Thymus (tissue), 14 donors: ENCODE measurements around the gene PTPRR. TPM values are rescaled to one million over a fixed set of nuclear protein-coding genes. Genes with fewer than 3 reads are reported as not detected.

Experiments used
- DNase-seq, 9 donors: peaks; one replicate each; pipeline ENCODE4 v3.0.0-alpha.2; 2013; ENCODE audit warnings: low spot score in 9 of 9, low read depth in 6 of 9, missing footprints in 1 of 9
- H3K27ac ChIP-seq, 2 donors: one replicate each; pipeline ENCODE4 v1.5.1; 2013; ENCODE audit warnings: control low read depth in 1 of 2, low read depth in 1 of 2, low read length in 1 of 2, mild to moderate bottlenecking in 1 of 2, moderate library complexity in 1 of 2
- H3K27me3 ChIP-seq, 2 donors: one replicate each; pipeline ENCODE4 v1.5.1; 2013; ENCODE audit warnings: low read length in 1 of 2; ENCODE audit not compliant: control insufficient read depth in 2 of 2, insufficient read depth in 1 of 2
- H3K36me3 ChIP-seq, 2 donors: one replicate each; pipeline ENCODE4 v1.5.1; 2013; ENCODE audit warnings: low read length in 1 of 2, mild to moderate bottlenecking in 1 of 2, moderate library complexity in 1 of 2; ENCODE audit not compliant: control insufficient read depth in 2 of 2, insufficient read depth in 2 of 2
- H3K4me1 ChIP-seq, 2 donors: one replicate each; pipeline ENCODE4 v1.5.1; 2013; ENCODE audit warnings: low read length in 2 of 2; ENCODE audit not compliant: control insufficient read depth in 2 of 2, insufficient read depth in 2 of 2
- H3K4me3 ChIP-seq, 2 donors: one replicate each; pipeline ENCODE4 v1.5.1; 2013; ENCODE audit warnings: low read length in 2 of 2, control low read depth in 1 of 2, mild to moderate bottlenecking in 1 of 2
- H3K9me3 ChIP-seq, 2 donors: one replicate each; pipeline ENCODE4 v1.5.1; 2013; ENCODE audit warnings: low read length in 1 of 2, mild to moderate bottlenecking in 1 of 2; ENCODE audit not compliant: control insufficient read depth in 2 of 2, insufficient read depth in 1 of 2
- WGBS: extraction: QIAGEN DNeasy Blood & Tissue Kit; methylation state at CpG from one replicate; pipeline ENCODE4 v1.1.7; 2013; 5-methylcytosine and 5-hydroxymethylcytosine counted together
- long read RNA-seq, 10 donors: transcript quantifications; one replicate each; lab custom pipeline, GENCODE V29; 2026
- polyA plus RNA-seq: library from polyadenylated mRNA; stranded (reverse); fragments of 200-250 nt; gene quantifications from one replicate; pipeline ENCODE4 v1.2.3, GENCODE V29; 2013
- total RNA-seq: library from RNA; stranded (reverse); fragments of 120-200 nt; gene quantifications from one replicate; pipeline ENCODE4 v1.2.4, GENCODE V29; 2013
- donor health status: healthy.

PTPRR gene
- total RNA-seq (0.38 TPM), polyA plus RNA-seq (0.21 TPM)
- long read RNA-seq, donor 1: 0 reads
- long read RNA-seq, donor 2: 0 reads
- long read RNA-seq, donor 3: 0 reads
- long read RNA-seq, donor 4: 0 reads
- long read RNA-seq, donor 5: 0 reads
- long read RNA-seq, donor 6: 0 reads
- long read RNA-seq, donor 7: 0 reads
- long read RNA-seq, donor 8: 0 reads
- long read RNA-seq, donor 9: 0 reads
- long read RNA-seq, donor 10: 0 reads

GRCh38 chr12:70920251-70920851 is at the start of gene PTPRR:
Gene PTPRR (minus strand): TSS chr12:70920738. CDS start chr12:70920390, 348 bp downstream.
- Histone ChIP-seq H3K27ac (no peak within 1 kb of the TSS), H3K27me3 (peaks cover 2 to 21% of the 10 kb centered on the region in 2 donors), H3K36me3 (no peaks in the 10 kb centered on the region), H3K4me1 (no peaks in the 10 kb centered on the region), H3K9me3 (no peaks in the 10 kb centered on the region), H3K4me3 (no peak within 1 kb of the TSS)
- WGBS: 8% methylated on average over 29 of the region's 29 CpGs
- no peak for DNase-seq

GRCh38 chr12:70966996-70967790 is 46.7 kb upstream of the PTPRR start:
- DNase-seq: no peak
- Histone ChIP-seq H3K27ac (no peak overlapping the region), H3K27me3 (no peaks in the 10 kb centered on the region), H3K36me3 (no peaks in the 10 kb centered on the region), H3K4me3 (no peak overlapping the region), H3K4me1 (no peaks in the 10 kb centered on the region), H3K9me3 (no peaks in the 10 kb centered on the region)
- 94% methylated on average over 8 of the region's 8 CpGs for WGBS

- Histone ChIP-seq H3K4me3 (no peak overlapping the region), H3K4me1 (no peaks in the 10 kb centered on the region)
- WGBS: 68% methylated on average over 2 of the region's 2 CpGs
Measured at GRCh38 chr12:70966046-70966445, 45.5 kb upstream of the PTPRR start.

GRCh38 chr12:70964867-70965510 is 44.5 kb upstream of the PTPRR start:
- no peak for DNase-seq
- Histone ChIP-seq H3K36me3 (no peaks in the 10 kb centered on the region), H3K4me1 (no peaks in the 10 kb centered on the region), H3K4me3 (no peak overlapping the region), H3K27me3 (no peaks in the 10 kb centered on the region), H3K27ac (no peak overlapping the region), H3K9me3 (no peaks in the 10 kb centered on the region)
- 91% methylated on average over 4 of the region's 4 CpGs for WGBS

More at GRCh38 chr12:70966046-70966445, 45.5 kb upstream of the PTPRR start:
- Histone ChIP-seq H3K27me3 (no peaks in the 10 kb centered on the region), H3K36me3 (no peaks in the 10 kb centered on the region), H3K9me3 (no peaks in the 10 kb centered on the region), H3K27ac (no peak overlapping the region)
- no peak for DNase-seq

GRCh38 chr12:70963081-70963660 is 42.6 kb upstream of the PTPRR start:
- Histone ChIP-seq H3K9me3 (no peaks in the 10 kb centered on the region), H3K4me1 (no peaks in the 10 kb centered on the region), H3K4me3 (no peak overlapping the region), H3K27ac (no peak overlapping the region), H3K27me3 (no peaks in the 10 kb centered on the region), H3K36me3 (no peaks in the 10 kb centered on the region)
- WGBS: 92% methylated on average over 3 of the region's 3 CpGs
- DNase-seq: no peak

GRCh38 chr12:70962226-70962794 is 41.8 kb upstream of the PTPRR start:
- H3K4me3 ChIP-seq: no peak overlapping the region
- no peak for DNase-seq
- 54% methylated on average over 2 of the region's 2 CpGs for WGBS
- H3K4me1 ChIP-seq: no peaks in the 10 kb centered on the region
- no peaks in the 10 kb centered on the region for H3K36me3 ChIP-seq
- no peaks in the 10 kb centered on the region for H3K27me3 ChIP-seq
- no peaks in the 10 kb centered on the region for H3K9me3 ChIP-seq
- no peak overlapping the region for H3K27ac ChIP-seq

GRCh38 chr12:70960484-70960883 is 39.9 kb upstream of the PTPRR start:
- DNase-seq: no peak
- H3K36me3 ChIP-seq: no peaks in the 10 kb centered on the region
- H3K4me1 ChIP-seq: no peaks in the 10 kb centered on the region
- H3K27me3 ChIP-seq: no peaks in the 10 kb centered on the region
- H3K4me3 ChIP-seq: no peak overlapping the region
- 87% methylated on average over 1 of the region's 1 CpG for WGBS
- no peaks in the 10 kb centered on the region for H3K9me3 ChIP-seq
- no peak overlapping the region for H3K27ac ChIP-seq

GRCh38 chr12:70955415-70955814 is 34.9 kb upstream of the PTPRR start:
- Histone ChIP-seq H3K9me3 (no peaks in the 10 kb centered on the region), H3K27ac (no peak overlapping the region), H3K36me3 (no peaks in the 10 kb centered on the region), H3K4me1 (no peaks in the 10 kb centered on the region), H3K27me3 (no peaks in the 10 kb centered on the region), H3K4me3 (no peak overlapping the region)
- no peak for DNase-seq
- 99% methylated on average over 1 of the region's 1 CpG for WGBS
